GM23248 (cell line): ENCODE results near the gene YPEL1. TPM values are rescaled to one million over a fixed set of nuclear protein-coding genes. Genes with fewer than 3 reads are reported as not detected.

Source experiments
- DNase-seq: peaks from one replicate; pipeline ENCODE4 v3.0.0-alpha.2; 2015
- H2AFZ ChIP-seq: fragments of 200-600 bp; sonication (generic); 2 replicates; pipeline ENCODE4 v1.6.1; 2016; ENCODE audit warnings: antibody characterized with exemption
- H3F3A ChIP-seq: fragments of 200-600 bp; sonication (generic); 2 replicates; pipeline ENCODE4 v1.6.1; 2016; ENCODE audit warnings: mild to moderate bottlenecking, antibody characterized with exemption, mixed run types; ENCODE audit not compliant: insufficient read depth
- H3K27ac ChIP-seq: fragments of 200-600 bp; sonication (generic); 2 replicates; pipeline ENCODE4 v1.5.1; 2016; ENCODE audit warnings: mild to moderate bottlenecking
- H3K27me3 ChIP-seq: fragments of 200-600 bp; sonication (generic); replicated peaks from 2 replicates; pipeline ENCODE4 v1.6.1; 2016; ENCODE audit warnings: mild to moderate bottlenecking; ENCODE audit not compliant: insufficient read depth
- H3K36me3 ChIP-seq: fragments of 200-600 bp; sonication (generic); 2 replicates; pipeline ENCODE4 v1.6.1; 2016; ENCODE audit warnings: low read depth, mild to moderate bottlenecking
- H3K4me1 ChIP-seq: fragments of 200-600 bp; sonication (generic); 2 replicates; pipeline ENCODE4 v1.6.1; 2016; ENCODE audit warnings: mild to moderate bottlenecking; ENCODE audit not compliant: insufficient read depth
- H3K4me2 ChIP-seq: fragments of 200-600 bp; sonication (generic); one replicate; pipeline ENCODE4 v1.6.1; 2016; ENCODE audit warnings: mild to moderate bottlenecking; ENCODE audit not compliant: unreplicated experiment
- H3K4me3 ChIP-seq: fragments of 200-600 bp; sonication (generic); 2 replicates; pipeline ENCODE4 v1.5.1; 2016; ENCODE audit warnings: mild to moderate bottlenecking
- H3K79me2 ChIP-seq: fragments of 200-600 bp; sonication (generic); 2 replicates; pipeline ENCODE4 v1.6.1; 2016; ENCODE audit warnings: mild to moderate bottlenecking; ENCODE audit not compliant: insufficient read depth
- H3K9ac ChIP-seq: fragments of 200-600 bp; sonication (generic); 2 replicates; pipeline ENCODE4 v1.6.1; 2016; ENCODE audit warnings: mild to moderate bottlenecking
- H3K9me2 ChIP-seq: fragments of 200-600 bp; sonication (generic); 2 replicates; pipeline ENCODE4 v1.6.1; 2016; ENCODE audit warnings: mixed run types, mild to moderate bottlenecking, moderate library complexity; ENCODE audit not compliant: insufficient read depth
- H3K9me3 ChIP-seq: fragments of 200-600 bp; sonication (generic); one replicate; pipeline ENCODE4 v1.6.1; 2017; ENCODE audit warnings: low read depth
- H4K20me1 ChIP-seq: fragments of 200-600 bp; sonication (generic); 2 replicates; pipeline ENCODE4 v1.6.0; 2016; ENCODE audit not compliant: insufficient read depth
- EZH2 ChIP-seq: fragments of 200-600 bp; sonication (generic); IDR thresholded peaks from 2 replicates; pipeline ENCODE4 v1.6.1; 2018; ENCODE audit warnings: antibody characterized with exemption, mild to moderate bottlenecking; ENCODE audit not compliant: insufficient read depth, poor library complexity, severe bottlenecking
- EZH2phosphoT487 ChIP-seq: fragments of 200-600 bp; sonication (generic); IDR thresholded peaks from 2 replicates; pipeline ENCODE4 v1.6.1; 2018; ENCODE audit warnings: antibody characterized with exemption, moderate library complexity, mild to moderate bottlenecking, low read depth; ENCODE audit not compliant: insufficient read depth
- WGBS, 2 experiments: methylation state at CpG; one replicate each; pipeline ENCODE4 v1.1.6; 2015 to 2017; ENCODE audit warnings: low lambda C conversion rate in 2 of 2, low coverage in 1 of 2; ENCODE audit errors: missing lambda C conversion rate in 2 of 2; 5-methylcytosine and 5-hydroxymethylcytosine counted together
- in situ Hi-C: fragments of 300-500 bp; cut with MboI; formaldehyde crosslinking; loops from 2 replicates; pipeline ENCODE4 v1.15.0; 2020
- polyA plus RNA-seq: library from polyadenylated mRNA; unstranded; fragments of >200 nt; fragmentation: Nextera tagmentation; extraction: Ambion mirVana; gene quantifications from 2 replicates; pipeline ENCODE4 v1.2.1, GENCODE V29; 2016
- total RNA-seq: library from RNA; depleted of rRNA; stranded (reverse); fragments of >200 nt; shearing (Covaris generic); gene quantifications from 2 replicates; pipeline ENCODE4 v1.2.3, GENCODE V29; 2014

The YPEL1 gene
- total and polyA plus RNA-seq, 2 experiments from 2014 or later, result 0.22 to 1.1 TPM

DNA sequence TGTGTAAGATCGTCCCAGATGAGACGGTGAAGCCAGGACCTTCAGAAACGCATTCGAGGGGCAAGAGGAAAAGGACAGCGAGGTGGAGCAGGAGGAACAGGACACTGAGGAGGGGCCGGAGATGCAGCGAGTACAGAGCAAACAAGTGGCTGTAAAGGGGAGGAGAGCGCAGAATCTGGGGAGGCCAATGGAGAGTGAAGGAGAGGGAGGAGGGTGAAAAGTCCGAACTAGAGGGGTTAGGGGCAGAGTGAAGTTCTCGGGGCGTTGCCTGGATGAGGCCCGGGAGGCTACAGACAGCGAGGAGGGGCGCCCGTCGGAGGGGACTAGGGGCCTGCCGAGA lies 78.6 kb downstream of the YPEL1 start:
- H3K9me3 ChIP-seq, result no peaks in the 10 kb centered on the region
- H2AFZ ChIP-seq, result peak overlapping the region; percentile 80
- no peak for TF ChIP-seq EZH2phosphoT487
- TF ChIP-seq EZH2, result no peak
- H3K79me2 ChIP-seq, result no peaks in the 10 kb centered on the region
- no peaks in the 10 kb centered on the region for H3K4me1 ChIP-seq
- no peaks in the 10 kb centered on the region for H4K20me1 ChIP-seq
- H3K27me3 ChIP-seq, result no peaks in the 10 kb centered on the region
- H3K9ac ChIP-seq, result no peak overlapping the region
- peaks cover 7% of the 10 kb centered on the region; the same call in 1 of the 2 replicates for H3F3A ChIP-seq
- no peaks in the 10 kb centered on the region for H3K9me2 ChIP-seq
- in situ Hi-C loops, result no loop called here
- peak overlapping the region; percentile 66 for H3K4me3 ChIP-seq
- no peak for DNase-seq
- no peaks in the 10 kb centered on the region for H3K36me3 ChIP-seq
- H3K27ac ChIP-seq, result no peak overlapping the region
- H3K4me2 ChIP-seq, result no peak overlapping the region
- 24 to 25% methylated on average over 13 to 17 of the region's 17 CpGs for WGBS, 2 experiments

DNA sequence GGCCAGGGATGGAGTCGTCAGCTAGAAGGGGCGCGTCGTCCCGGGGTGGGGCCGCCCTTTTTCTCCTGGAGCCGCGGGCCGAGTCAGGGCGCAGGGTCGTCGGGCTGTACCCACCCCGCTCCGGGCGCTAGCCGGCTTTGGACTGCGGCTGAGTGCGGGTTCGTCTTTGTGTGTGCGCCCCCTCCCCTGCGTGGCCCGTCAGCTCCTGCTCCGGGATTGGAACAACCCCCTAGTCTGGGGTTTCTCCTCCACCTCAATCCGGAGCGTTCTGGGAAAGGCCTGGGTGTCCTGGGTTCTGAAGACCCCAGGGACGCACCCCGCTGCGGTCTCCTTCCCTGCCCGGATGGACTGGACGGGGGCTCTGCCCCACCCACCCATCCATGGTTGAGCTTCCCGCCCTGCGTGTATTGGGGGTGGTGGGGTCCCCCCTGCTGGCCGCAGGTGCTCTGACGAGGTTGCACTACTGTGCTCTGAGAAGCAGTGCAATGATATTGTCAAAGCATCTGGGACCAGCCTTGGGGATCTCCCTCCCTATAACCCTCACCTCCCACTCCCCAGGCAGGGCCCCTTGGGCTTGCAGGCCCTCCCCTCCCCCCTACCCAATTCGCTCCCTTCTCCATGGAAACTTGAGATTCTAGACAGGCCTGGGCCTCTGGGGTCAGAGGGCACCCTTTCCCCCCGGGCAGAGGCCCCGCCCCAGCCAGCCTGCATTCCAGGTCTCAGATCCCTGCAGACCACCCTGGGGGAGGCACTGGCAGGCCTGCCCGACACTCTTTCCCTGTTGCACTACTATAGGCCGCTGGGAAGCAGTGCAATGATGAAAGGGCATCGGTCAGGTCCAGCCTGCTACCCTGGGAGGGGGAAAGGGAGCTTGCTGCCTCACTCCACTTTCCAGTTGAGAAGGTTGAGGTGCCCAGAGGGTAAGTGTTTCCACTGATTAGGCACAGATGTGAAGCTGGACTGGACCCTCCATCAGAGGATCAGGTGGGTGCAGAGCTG lies 82.7 kb downstream of the YPEL1 start:
- DNase-seq, result no peak
- no peaks in the 10 kb centered on the region for H3K36me3 ChIP-seq
- 0 out of 2 replicates have a peak, but pooled peaks cover 7% of the 10 kb centered on the region for H3K4me1 ChIP-seq
- no peak overlapping the region for H3K27ac ChIP-seq
- TF ChIP-seq EZH2phosphoT487 (no peak), EZH2 (no peak)
- in situ Hi-C loops, result no loop called here
- H3K4me2 ChIP-seq, result peak overlapping the region; percentile 87
- H3K9me2 ChIP-seq, result no peaks in the 10 kb centered on the region
- H4K20me1 ChIP-seq, result no peaks in the 10 kb centered on the region
- peaks cover 15% of the 10 kb centered on the region; the same call in 1 of the 2 replicates for H3F3A ChIP-seq
- no peaks in the 10 kb centered on the region for H3K27me3 ChIP-seq
- H3K79me2 ChIP-seq, result no peaks in the 10 kb centered on the region
- peak overlapping the region; percentile 83 for H3K4me3 ChIP-seq
- H3K9ac ChIP-seq, result peak overlapping the region; percentile 80
- 21 to 26% methylated on average over 29 to 33 of the region's 40 CpGs for WGBS, 2 experiments
- H2AFZ ChIP-seq, result peak overlapping the region; percentile 97
- no peaks in the 10 kb centered on the region for H3K9me3 ChIP-seq

GRCh38 chr22:21652010-21652546 lies 83.5 kb downstream of the YPEL1 start:
- no peaks in the 10 kb centered on the region for H3K27me3 ChIP-seq
- no peaks in the 10 kb centered on the region for H3K9me2 ChIP-seq
- TF ChIP-seq EZH2 (no peak), EZH2phosphoT487 (no peak)
- WGBS, 2 experiments, result 0 to 1% methylated on average over 43 to 44 of the region's 44 CpGs
- 0 out of 2 replicates have a peak, but pooled peaks cover 7% of the 10 kb centered on the region for H3K4me1 ChIP-seq
- no peaks in the 10 kb centered on the region for H3K9me3 ChIP-seq
- peaks cover 15% of the 10 kb centered on the region; the same call in 1 of the 2 replicates for H3F3A ChIP-seq
- peak overlapping the region; percentile 83 for H3K4me3 ChIP-seq
- peak overlapping the region; percentile 87 for H3K4me2 ChIP-seq
- no peak overlapping the region for H3K27ac ChIP-seq
- peak overlapping the region; percentile 80 for H3K9ac ChIP-seq
- H3K79me2 ChIP-seq, result no peaks in the 10 kb centered on the region
- peak; percentile 95 for DNase-seq
- peak overlapping the region; percentile 97 for H2AFZ ChIP-seq
- in situ Hi-C loops, result no loop called here
- H3K36me3 ChIP-seq, result no peaks in the 10 kb centered on the region
- H4K20me1 ChIP-seq, result no peaks in the 10 kb centered on the region

DNA sequence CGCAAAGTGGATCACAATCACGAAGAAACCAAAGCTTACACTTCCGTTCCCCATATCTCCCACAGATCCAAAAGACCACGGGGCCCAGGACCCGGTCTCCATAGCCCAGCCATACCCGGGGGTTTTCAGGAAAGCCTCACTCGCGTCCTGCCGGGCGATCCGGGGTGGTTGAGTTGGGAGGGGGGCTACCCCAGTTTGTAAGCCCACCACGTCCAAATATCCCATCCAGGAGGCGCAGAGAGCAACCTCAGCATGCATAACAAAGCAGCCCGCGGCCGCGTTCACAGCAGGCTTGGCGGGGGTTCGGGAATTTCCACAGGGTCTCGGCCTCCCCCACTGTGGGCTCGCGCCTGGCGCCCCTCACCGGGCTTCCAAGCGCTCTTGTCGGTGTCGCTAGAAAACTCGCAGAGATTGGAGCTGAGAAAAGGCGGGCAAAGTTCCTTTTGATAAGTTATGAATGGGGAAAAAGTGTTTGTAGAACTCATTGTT lies 84.0 kb downstream of the YPEL1 start:
- no peak for TF ChIP-seq EZH2phosphoT487
- TF ChIP-seq EZH2, result no peak
- Histone ChIP-seq H3K36me3 (no peaks in the 10 kb centered on the region), H3K9me3 (no peaks in the 10 kb centered on the region), H3K9me2 (no peaks in the 10 kb centered on the region), H3K27ac (no peak overlapping the region), H3K79me2 (no peaks in the 10 kb centered on the region), H3K9ac (peak overlapping the region; percentile 80), H3F3A (peaks cover 14% of the 10 kb centered on the region; the same call in 1 of the 2 replicates), H3K27me3 (no peaks in the 10 kb centered on the region), H3K4me3 (peak overlapping the region; percentile 83), H2AFZ (peak overlapping the region; percentile 97), H3K4me2 (peak overlapping the region; percentile 87), H3K4me1 (0 out of 2 replicates have a peak, but pooled peaks cover 7% of the 10 kb centered on the region), H4K20me1 (no peaks in the 10 kb centered on the region)
- WGBS, 2 experiments, result 1 to 2% methylated on average over 29 of the region's 29 CpGs
- in situ Hi-C loops, result no loop called here
- no peak for DNase-seq
